Tongue (tissue), 2 donors: ENCODE results near the gene SFXN3. TPM values are rescaled to one million over a fixed set of nuclear protein-coding genes. Genes with fewer than 3 reads are reported as not detected.

ENCODE experiments used
- DNase-seq: peaks from one replicate; pipeline ENCODE4 v3.0.0-alpha.2; 2015
- total RNA-seq: library from RNA; depleted of rRNA; stranded (reverse); fragments of >200 nt; gene quantifications from one replicate; pipeline ENCODE4 v1.2.3, GENCODE V29; 2014

SFXN3 gene
- total RNA-seq, 1 donor from 2014 or later = 51.1 TPM

- DNase-seq = no peak
Measured at GRCh38 chr10:101056365-101057151, 25.5 kb downstream of the SFXN3 start.

DNA sequence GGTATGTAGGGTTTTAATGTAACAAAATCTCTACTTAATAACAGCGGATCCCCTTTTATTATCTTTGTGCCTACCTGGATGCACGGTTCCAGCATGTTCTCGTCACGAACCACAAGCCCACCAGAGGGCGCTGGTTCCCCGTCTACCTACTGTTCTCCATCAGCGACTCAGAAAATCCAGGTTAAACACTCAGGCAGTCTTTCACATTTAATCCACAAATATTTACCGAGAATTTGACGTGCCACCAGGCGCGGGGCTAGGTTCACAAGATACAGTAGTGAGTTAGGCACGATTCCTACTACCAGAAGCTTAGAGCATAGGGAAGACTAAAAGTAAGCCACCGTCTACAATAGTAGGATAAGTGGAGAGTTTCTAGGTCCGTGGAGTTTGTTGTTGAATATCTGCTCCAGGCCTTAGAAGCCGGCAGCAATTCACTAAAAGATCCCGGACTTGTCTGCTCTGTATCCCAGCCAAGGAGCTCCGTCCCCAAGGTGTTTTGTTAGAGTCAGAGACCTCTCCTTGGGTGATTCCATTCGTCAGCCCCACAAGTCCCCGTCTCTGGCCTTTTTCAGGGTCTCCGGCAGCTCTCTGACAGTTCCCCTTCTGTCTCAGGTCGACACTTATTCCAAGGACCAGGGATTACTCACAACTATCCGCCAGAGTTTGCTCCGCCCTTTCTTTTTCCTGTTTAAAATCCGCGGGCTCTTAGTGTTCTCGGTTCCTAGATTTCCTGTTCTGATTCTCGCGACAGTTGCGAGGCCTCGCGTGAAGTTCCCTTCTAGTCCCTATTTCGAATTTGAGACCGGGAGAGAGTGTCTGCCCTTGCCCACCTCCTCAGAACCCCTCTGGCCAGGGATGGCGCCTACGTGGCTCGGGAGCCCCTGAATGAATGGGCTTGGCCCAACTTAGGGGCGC, 29.3 kb downstream of the SFXN3 start:
- peak; percentile 98 for DNase-seq

DNA sequence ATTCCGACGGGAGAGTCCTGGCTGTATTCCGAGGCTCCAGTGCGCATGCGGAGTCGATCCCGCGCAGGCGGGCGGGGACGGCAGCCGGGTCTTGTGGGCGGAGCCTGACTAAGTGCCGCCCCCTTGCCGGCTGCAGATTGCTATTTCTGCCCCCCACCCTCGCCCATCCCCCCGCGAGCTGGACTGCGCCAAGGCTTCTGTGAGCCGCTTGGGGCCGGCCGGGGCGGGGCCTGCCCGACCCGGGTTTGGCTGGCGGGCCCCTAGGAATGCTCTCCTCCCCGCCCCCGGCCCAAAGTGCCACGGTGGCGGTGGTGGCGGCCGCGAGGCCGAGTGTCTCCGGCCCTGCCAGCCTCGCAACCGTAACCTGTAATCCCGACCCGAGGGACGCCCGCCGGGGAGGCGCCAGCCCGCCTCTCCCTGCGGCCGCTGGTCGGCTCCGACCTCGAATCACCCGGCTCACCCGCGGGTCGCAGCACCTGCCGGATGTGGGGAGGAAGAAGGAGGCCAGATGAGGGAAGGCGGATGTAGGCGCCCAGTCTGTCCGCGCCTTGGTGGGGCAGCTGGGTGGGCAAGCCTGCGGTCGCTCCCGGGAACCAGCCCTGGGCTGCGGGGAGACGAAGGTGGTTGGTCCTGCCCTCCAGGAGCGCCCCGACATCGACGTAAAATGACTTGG, 30.1 kb downstream of the SFXN3 start:
- peak; percentile 98 for DNase-seq

DNA sequence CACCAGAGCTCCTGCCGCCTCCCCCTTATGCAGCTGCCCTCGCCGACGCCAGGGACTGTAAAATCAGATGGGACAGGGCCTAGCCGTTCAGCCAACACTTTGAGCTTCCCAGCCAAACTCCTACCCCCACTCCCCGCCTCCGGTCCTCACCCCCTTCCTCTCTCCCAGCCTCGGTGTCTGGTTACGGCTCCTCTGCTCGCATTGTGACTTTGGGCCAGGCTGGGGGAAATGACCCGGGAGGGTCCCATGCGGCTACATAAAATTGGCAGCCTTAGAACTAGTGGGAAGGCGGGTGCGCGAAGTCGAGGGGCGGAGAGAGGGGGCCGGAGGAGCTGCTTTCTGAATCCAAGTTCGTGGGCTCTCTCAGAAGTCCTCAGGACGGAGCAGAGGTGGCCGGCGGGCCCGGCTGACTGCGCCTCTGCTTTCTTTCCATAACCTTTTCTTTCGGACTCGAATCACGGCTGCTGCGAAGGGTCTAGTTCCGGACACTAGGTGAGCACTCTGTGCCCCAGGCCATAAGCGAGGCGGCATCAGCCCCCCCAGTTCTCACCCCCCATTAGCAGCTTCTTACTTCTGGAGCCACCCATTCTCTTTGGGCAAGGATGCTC, 30.7 kb downstream of the SFXN3 start, which contains the start of gene KAZALD1:
KAZALD1 (plus strand) TSS at position 366 of the 608 bp plus-strand sequence. CDS start 604 bp downstream, outside the sequence.
- peak; percentile 97 for DNase-seq

GRCh38 chr10:101062232-101063049, 31.4 kb downstream of the SFXN3 start:
- peak; percentile 75 for DNase-seq

- DNase-seq = no peak
Measured at GRCh38 chr10:101063050-101063525, 32.1 kb downstream of the SFXN3 start.

- DNase-seq = no peak
Measured at GRCh38 chr10:101063548-101064414, 32.7 kb downstream of the SFXN3 start.

- no peak for DNase-seq
Measured at GRCh38 chr10:101064415-101065030, 33.5 kb downstream of the SFXN3 start.

DNA sequence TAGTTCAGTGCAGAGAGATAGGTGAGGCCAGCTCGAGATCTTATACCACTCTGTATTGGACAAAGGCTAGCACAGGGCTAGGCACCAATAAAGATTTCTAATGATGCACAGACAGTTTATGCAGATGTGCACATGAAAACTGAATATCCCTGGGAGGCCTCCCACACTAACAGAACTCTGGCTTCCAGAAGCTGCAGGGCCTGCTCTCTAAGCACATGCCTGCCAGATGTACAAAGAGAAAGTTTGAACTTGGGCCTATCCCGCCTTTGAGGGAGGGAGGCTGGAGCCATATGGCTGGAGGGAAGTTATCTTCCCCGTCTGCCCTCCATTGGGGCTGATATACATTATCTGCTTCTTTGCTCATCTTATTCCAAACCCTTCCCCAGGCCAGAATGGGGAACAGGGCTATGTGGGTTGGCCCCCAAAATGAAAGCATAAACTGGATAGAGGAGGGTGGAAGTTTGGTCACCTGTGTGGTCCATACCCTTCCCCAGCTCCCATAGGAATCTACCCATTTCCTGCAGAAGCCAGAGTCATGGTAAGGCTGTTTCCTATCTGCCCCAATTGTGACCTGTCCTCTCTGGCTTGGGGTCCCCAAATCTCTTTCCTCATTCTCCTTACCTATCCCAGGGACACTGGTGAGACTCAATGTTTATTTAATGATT, 34.6 kb downstream of the SFXN3 start:
- DNase-seq = peak; percentile 54

- DNase-seq = peak; percentile 55
Measured at GRCh38 chr10:101066146-101066895, 35.3 kb downstream of the SFXN3 start.

DNA sequence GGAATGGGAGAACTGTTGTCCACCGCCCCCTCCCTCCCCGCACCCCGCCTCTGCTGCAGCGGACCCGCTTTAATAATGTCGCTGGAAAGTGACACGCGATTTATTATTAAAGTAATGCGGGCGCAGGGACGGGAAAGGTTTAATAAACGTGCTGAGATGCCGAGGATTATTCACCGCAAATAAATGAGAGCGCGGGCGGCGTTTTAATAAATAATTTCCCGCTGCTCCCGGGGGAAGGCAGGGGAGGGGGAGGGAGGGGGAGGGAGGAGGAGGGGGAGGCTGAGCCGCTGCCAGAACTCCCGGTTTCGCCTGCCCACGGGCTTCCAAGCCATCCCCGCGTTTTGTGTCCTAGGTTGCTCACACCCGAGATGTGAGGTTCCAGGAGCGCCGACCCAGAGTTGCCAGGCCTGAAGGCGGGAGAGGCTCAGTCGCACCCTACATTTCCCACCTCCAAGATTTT, 35.9 kb downstream of the SFXN3 start:
- no peak for DNase-seq

DNA sequence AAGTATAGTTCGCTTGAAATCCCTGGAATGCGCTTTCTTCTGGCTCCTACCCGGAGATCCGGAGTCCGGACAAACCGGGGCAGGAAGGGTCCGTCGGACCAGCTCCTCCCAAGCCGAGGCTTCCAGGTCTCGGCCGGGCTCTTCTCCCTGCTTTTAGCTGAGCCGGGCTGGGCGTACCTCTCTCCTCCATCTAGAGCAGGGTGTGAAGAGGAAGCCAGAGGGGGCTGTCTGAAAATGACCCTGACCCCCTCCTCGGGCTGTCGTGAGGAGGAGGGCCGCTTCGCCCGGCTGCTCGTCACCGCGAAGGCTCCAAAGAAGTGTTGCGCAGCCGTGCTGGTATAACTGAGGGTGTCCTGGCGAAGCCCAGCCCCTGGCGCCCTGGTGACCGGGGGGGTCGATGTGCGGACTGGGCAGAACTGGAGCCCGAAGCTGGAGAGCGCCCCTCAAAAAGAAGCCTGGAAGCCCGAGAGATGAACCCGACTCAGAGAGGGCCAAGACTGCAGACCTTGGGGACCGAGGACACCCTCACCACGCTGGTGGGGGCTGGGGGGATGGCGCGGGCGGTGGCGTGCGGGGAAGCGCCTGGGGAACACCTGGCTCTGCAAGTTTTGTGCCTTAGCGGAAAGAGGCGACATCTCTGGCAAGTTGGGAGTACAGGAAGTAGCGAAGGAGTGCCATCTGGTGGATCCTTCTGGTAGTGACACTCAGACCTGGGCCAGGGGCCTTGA, 36.5 kb downstream of the SFXN3 start:
- DNase-seq = peak; percentile 91

DNA sequence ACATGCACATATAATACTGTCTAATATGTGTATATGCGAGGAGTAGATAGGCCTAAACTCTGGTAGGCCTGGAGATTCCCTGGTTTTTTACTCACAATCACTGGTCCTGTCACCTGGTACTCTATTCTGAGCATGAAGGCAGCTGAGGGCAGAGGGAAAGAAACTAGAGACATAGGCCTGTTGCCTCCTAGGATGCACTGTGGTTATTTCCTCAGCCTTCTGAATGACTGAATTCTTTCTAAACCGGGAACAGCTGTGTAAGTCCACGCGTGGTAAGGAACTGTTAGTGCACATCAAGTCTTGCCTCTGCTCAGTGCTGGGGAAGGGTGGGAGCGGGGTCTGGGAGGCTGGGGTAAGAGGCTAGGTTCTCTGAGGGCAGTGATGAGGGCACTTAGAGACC, 38.4 kb downstream of the SFXN3 start:
- DNase-seq = no peak

DNA sequence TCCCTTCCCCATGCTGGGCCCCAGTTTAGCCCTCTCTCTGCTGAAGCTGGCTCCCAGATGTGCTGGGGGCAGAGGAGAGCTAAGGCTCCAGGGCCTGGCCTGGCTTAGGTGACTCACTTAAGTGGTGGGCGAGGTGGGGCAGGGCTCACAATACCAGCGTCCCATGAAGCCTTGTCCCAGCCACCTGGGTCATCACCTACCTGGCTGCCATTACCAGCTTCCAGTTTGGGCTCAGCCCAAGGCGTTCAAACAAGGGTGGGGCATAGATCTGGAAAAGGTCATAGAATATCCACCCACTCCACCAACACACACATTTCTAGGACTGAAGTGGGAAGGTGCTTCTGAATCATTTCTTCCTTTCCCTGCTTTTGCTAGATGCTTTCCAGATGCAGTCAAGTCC, 39.1 kb downstream of the SFXN3 start:
- DNase-seq = no peak

GRCh38 chr10:101071267-101071884, 40.3 kb downstream of the SFXN3 start:
- no peak for DNase-seq

- DNase-seq = no peak
Measured at GRCh38 chr10:101071885-101072433, 40.9 kb downstream of the SFXN3 start.

DNA sequence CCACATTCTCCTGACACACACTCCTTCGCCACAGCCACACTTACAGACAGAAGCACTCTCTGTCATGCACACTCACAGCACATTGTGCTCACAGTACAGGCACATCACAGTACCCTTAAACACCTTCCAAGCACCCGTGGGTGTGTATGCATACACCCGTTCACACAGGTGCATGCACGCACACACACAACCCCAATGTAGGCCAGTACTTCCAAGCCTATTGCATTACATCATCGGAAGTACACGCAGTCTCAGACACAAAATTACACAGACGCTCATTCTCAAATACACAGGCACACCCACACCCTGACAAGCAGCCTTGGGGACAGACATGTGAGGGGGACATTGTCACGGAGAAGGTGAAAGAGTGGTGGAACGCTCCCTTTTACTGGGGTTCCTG, 41.9 kb downstream of the SFXN3 start:
- DNase-seq = no peak
